Astrocyte of the spinal cord (primary cell): ENCODE measurements around the gene YPEL1.
A peak's percentile ranks its signal among the peaks of the same experiment; 100 is the strongest.

ENCODE experiments used
- DNase-seq: peaks from one replicate; pipeline ENCODE4 v3.0.0; 2011; ENCODE audit warnings: low read depth, low spot score
- H3K4me3 ChIP-seq: 2 replicates; pipeline ENCODE4 v1.5.1; 2011; ENCODE audit warnings: low read depth, mild to moderate bottlenecking, low read length, moderate library complexity
- CTCF ChIP-seq: IDR thresholded peaks from 2 replicates; pipeline ENCODE4 v1.5.1; 2012; ENCODE audit warnings: low read depth, mild to moderate bottlenecking, low read length, inconsistent platforms
- in situ Hi-C: cut with HindIII; loops from 2 replicates; pipeline ENCODE4 v1.10.0; 2017; ENCODE audit warnings: low sequenced_read_pairs

The YPEL1 gene

GRCh38 chr22:21657020-21657359, 78.6 kb downstream of the YPEL1 start:
- TF ChIP-seq CTCF, result no peak
- no peak for DNase-seq
- in situ Hi-C loops, result no loop called here
- peak overlapping the region; percentile 47 for H3K4me3 ChIP-seq

GRCh38 chr22:21652547-21653545, 82.7 kb downstream of the YPEL1 start:
- H3K4me3 ChIP-seq, result peak overlapping the region; percentile 74
- TF ChIP-seq CTCF, result no peak
- in situ Hi-C loops, result no loop called here
- no peak for DNase-seq

DNA sequence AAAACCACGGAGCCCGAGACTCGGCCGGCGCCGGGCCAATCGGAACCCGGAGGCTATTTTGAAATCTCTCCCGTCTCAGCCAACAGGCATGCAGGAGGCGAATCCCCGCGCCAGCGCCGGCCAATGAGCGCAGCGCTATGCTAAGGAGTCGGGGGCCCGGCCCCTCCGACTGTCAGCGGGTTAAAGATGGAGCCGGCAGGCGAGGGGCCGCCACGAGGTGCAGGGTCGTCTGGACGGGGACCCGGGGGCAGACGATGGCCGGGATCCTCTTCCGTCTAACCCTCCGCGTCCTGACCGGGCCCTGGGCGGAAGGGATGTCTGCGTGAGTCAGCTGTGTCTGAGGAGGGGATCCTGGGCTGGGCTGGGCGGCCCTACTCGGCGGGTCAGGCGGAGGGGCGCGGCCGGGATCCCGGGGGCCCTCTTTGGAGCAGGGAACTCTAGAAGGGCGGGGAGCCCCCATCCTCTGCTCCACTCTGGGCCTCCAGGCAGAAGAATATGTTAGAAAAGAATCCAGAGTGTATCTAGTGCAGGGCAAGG, 83.5 kb downstream of the YPEL1 start:
- TF ChIP-seq CTCF, result no peak
- in situ Hi-C loops, result no loop called here
- H3K4me3 ChIP-seq, result peak overlapping the region; percentile 74
- DNase-seq, result peak; percentile 90

DNA sequence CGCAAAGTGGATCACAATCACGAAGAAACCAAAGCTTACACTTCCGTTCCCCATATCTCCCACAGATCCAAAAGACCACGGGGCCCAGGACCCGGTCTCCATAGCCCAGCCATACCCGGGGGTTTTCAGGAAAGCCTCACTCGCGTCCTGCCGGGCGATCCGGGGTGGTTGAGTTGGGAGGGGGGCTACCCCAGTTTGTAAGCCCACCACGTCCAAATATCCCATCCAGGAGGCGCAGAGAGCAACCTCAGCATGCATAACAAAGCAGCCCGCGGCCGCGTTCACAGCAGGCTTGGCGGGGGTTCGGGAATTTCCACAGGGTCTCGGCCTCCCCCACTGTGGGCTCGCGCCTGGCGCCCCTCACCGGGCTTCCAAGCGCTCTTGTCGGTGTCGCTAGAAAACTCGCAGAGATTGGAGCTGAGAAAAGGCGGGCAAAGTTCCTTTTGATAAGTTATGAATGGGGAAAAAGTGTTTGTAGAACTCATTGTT, 84.0 kb downstream of the YPEL1 start:
- peak overlapping the region; percentile 74 for H3K4me3 ChIP-seq
- no peak for DNase-seq
- in situ Hi-C loops, result no loop called here
- no peak for TF ChIP-seq CTCF

- TF ChIP-seq CTCF, result no peak
- peak; percentile 2 for DNase-seq
- in situ Hi-C loops, result no loop called here
- peak overlapping the region; percentile 74 for H3K4me3 ChIP-seq
These were observed 84.6 kb downstream of the YPEL1 start for GRCh38 chr22:21650823-21651520.

GRCh38 chr22:21650280-21650679, 85.3 kb downstream of the YPEL1 start:
- H3K4me3 ChIP-seq, result no peak overlapping the region
- DNase-seq, result no peak
- TF ChIP-seq CTCF, result no peak
- in situ Hi-C loops, result no loop called here
